ENCODE data around the gene FOXB1.

The FOXB1 gene

DNA sequence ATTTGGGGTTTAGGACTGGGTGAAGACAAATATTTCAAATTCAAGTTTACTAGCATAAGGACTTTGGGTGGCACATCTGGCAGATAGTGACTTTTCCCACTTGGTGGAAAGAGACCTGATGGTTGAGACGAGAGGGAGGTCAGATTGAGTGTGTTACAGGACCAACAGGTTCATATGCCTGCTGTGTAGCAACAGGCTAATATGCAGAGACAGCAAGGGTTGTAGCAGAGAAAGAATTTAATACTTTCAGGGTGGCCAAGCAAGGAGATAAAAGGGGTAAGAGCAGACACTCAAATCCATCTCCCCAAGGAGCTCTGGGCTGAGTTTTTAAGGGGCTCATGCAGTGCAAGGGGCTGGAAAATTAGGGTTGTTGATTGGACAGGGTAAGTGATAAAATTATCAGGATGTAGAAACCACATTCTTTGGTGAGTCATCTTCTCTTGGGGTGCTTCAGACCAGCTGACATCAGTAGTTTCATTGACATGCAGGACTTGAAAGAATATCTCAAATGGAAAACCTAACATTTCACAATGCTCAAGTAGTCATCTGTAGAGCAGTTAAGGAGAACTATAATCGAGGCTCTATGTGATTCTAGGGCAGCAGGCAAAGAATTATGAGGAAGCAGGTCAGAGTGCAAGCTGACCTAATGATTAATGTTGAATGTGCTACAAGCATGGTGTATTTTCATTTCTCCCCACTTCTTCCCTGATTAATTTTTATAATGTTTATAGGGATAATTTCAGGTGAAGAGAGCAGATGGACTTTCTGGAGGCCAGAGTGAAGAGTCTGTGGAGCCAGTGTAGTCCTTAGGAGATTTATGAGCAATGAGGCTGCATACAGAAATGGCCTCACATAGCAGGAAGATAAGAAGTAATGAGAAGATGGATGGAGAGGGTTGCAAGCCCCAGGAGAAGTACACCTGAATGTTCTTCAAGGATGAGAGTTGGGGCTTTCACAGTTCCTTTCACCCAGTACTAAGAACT lies 13.7 kb downstream of the FOXB1 start:
- Histone ChIP-seq H3K9me3 (ENCODE audit: low read length) (peaks cover 9% of the 10 kb centered on the region), H3K4me1 (ENCODE audit: insufficient read depth, low read length) (peaks cover 11% of the 10 kb centered on the region), H3K4me3 (ENCODE audit: low read length) (no peak overlapping the region), H3K36me3 (ENCODE audit: insufficient read depth, low read length) (no peaks in the 10 kb centered on the region), H2AFZ (ENCODE audit: low read depth, low read length) (no peak overlapping the region), H3K27me3 (ENCODE audit: insufficient read depth, low read length) (no peaks in the 10 kb centered on the region)

DNA sequence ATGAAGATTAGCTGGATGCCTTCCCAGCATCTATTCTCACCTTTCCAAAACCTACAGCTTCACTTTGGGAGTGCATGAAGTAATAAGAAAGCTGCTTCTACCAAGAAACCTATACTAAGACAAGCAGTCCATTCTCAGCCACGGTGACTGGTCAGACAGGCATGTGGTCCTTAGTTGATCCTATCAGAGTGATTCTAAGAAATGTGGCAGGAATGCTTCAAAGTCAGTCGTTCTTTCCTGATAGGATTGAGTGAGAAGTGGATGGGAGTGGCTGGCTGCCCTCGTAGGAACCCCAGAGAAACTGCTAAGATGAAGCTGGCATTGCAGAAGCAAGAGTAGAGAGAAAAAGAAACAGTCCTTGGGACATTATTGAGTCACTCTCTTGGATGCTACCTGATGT lies 16.6 kb downstream of the FOXB1 start:
- H3K9me3 ChIP-seq (ENCODE audit: low read length), result peaks cover 9% of the 10 kb centered on the region
- no peaks in the 10 kb centered on the region for H3K36me3 ChIP-seq (ENCODE audit: insufficient read depth, low read length)
- no peaks in the 10 kb centered on the region for H3K27me3 ChIP-seq (ENCODE audit: insufficient read depth, low read length)
- no peak overlapping the region for H2AFZ ChIP-seq (ENCODE audit: low read depth, low read length)
- H3K4me1 ChIP-seq (ENCODE audit: insufficient read depth, low read length), result peaks cover 20% of the 10 kb centered on the region
- H3K4me3 ChIP-seq (ENCODE audit: low read length), result no peak overlapping the region

DNA sequence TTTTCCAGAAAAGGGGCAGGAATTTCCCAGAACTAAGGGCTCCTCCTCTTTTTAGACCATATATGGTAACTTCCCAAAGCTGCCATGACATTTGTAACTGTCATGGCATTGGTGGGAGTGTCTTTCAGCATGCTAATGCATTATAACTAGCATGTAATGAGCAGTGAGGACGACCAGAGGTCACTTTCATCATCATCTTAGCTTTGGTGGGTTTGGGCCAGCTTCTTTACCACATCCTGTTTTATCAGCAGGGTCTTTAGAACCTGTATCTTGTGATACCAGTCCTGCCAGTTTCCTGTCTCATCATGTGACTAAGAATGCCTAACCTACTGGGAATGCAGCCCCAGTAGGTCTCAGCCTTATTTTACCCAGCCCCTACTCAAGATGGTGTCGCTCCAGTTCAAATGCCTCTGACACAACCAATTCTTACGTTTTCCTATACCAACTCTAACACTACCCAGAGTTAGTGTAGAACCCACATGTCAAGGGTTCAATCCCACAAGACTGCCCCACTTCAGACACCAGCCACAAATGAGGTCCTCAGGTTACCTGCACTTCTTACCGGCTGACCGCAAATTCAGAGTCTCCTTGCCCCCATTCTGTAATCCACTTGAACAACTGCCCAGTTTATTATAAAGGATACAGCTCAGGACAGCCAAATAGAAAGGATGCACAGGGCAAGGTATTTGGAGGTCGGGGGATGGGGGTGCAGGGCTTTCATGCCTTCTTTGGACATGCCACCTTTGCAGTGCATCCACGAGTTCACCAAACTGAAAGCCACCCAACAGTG lies 17.7 kb downstream of the FOXB1 start:
- Histone ChIP-seq H2AFZ (ENCODE audit: low read depth, low read length) (no peak overlapping the region), H3K27me3 (ENCODE audit: insufficient read depth, low read length) (no peaks in the 10 kb centered on the region), H3K36me3 (ENCODE audit: insufficient read depth, low read length) (no peaks in the 10 kb centered on the region), H3K9me3 (ENCODE audit: low read length) (peaks cover 9% of the 10 kb centered on the region), H3K4me1 (ENCODE audit: insufficient read depth, low read length) (peaks cover 20% of the 10 kb centered on the region), H3K4me3 (ENCODE audit: low read length) (no peak overlapping the region)

- no peak overlapping the region for H3K4me3 ChIP-seq (ENCODE audit: low read length)
- H2AFZ ChIP-seq (ENCODE audit: low read depth, low read length), result no peak overlapping the region
- H3K4me1 ChIP-seq (ENCODE audit: insufficient read depth, low read length), result peaks cover 20% of the 10 kb centered on the region
- H3K36me3 ChIP-seq (ENCODE audit: insufficient read depth, low read length), result no peaks in the 10 kb centered on the region
- no peaks in the 10 kb centered on the region for H3K27me3 ChIP-seq (ENCODE audit: insufficient read depth, low read length)
- peaks cover 6% of the 10 kb centered on the region for H3K9me3 ChIP-seq (ENCODE audit: low read length)
Observed at GRCh38 chr15:60022379-60022741, 18.2 kb downstream of the FOXB1 start.

- Histone ChIP-seq H3K27me3 (ENCODE audit: insufficient read depth, low read length) (no peaks in the 10 kb centered on the region), H3K4me1 (ENCODE audit: insufficient read depth, low read length) (peaks cover 16% of the 10 kb centered on the region), H2AFZ (ENCODE audit: low read depth, low read length) (no peak overlapping the region), H3K36me3 (ENCODE audit: insufficient read depth, low read length) (no peaks in the 10 kb centered on the region), H3K4me3 (ENCODE audit: low read length) (no peak overlapping the region), H3K9me3 (ENCODE audit: low read length) (no peaks in the 10 kb centered on the region)
Observed at GRCh38 chr15:60026555-60026954, 22.4 kb downstream of the FOXB1 start.

- H3K27me3 ChIP-seq (ENCODE audit: insufficient read depth, low read length), result no peaks in the 10 kb centered on the region
- no peak overlapping the region for H2AFZ ChIP-seq (ENCODE audit: low read depth, low read length)
- H3K4me1 ChIP-seq (ENCODE audit: insufficient read depth, low read length), result no peaks in the 10 kb centered on the region
- no peaks in the 10 kb centered on the region for H3K36me3 ChIP-seq (ENCODE audit: insufficient read depth, low read length)
- H3K4me3 ChIP-seq (ENCODE audit: low read length), result no peak overlapping the region
- H3K9me3 ChIP-seq (ENCODE audit: low read length), result no peaks in the 10 kb centered on the region
Observed at GRCh38 chr15:60035344-60035743, 31.2 kb downstream of the FOXB1 start.

DNA sequence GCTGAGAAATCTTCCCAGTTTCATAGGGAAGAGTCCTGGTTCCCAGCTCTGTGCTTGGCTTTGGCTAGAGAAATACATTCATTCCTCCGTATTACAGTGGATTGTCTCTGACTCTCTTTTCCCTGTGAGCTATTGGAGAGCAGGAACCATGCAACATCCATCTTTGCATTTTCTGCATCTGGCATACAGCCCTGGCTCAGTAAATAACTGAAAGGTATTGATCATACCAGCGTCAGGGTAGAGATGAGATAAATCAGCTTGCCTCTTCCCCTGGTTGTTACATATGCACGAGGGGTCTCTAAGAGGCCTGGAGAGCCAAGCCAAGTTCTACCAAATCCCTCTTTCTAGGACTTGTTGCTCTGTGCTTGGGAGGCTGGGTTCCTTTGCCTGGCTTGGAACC lies 35.2 kb downstream of the FOXB1 start:
- Histone ChIP-seq H3K9me3 (ENCODE audit: low read length) (no peaks in the 10 kb centered on the region), H3K4me1 (ENCODE audit: insufficient read depth, low read length) (no peaks in the 10 kb centered on the region), H3K4me3 (ENCODE audit: low read length) (no peak overlapping the region), H3K27me3 (ENCODE audit: insufficient read depth, low read length) (no peaks in the 10 kb centered on the region), H2AFZ (ENCODE audit: low read depth, low read length) (no peak overlapping the region), H3K36me3 (ENCODE audit: insufficient read depth, low read length) (no peaks in the 10 kb centered on the region)

- Histone ChIP-seq H3K9me3 (ENCODE audit: low read length) (no peaks in the 10 kb centered on the region), H3K36me3 (ENCODE audit: insufficient read depth, low read length) (no peaks in the 10 kb centered on the region), H3K4me3 (ENCODE audit: low read length) (no peak overlapping the region), H3K4me1 (ENCODE audit: insufficient read depth, low read length) (no peaks in the 10 kb centered on the region), H2AFZ (ENCODE audit: low read depth, low read length) (no peak overlapping the region), H3K27me3 (ENCODE audit: insufficient read depth, low read length) (no peaks in the 10 kb centered on the region)
Observed at GRCh38 chr15:60043744-60044435, 39.8 kb downstream of the FOXB1 start.

DNA sequence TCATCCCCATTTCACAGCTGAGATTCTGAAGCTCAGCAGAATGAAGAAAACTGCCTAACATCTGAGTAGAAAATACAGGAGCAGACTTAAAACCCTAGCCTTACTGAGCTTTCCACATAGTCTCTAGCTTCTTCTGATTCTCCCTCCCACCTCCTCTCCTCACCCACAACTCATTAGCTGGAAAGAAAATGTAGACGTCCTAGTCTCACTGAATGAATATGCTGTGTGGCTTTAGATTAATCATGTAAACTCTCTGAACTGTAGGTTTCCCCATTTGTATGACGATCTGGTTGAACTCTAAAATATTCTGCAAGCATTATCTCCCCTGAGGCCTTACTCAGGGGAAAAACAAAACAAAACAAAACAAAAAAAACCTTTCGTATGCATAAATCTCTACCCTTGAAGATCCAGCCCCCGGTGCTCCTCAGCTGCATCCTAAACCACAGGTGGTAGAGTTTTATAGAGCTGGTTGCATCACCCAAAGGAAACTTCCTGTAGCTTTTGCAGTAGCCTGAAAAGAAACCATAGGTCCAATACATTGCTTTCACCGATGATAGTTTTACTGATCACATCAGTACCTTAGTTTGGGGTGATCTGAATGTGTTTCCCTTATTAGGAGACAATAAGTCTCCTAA lies 40.6 kb downstream of the FOXB1 start:
- Histone ChIP-seq H3K27me3 (ENCODE audit: insufficient read depth, low read length) (no peaks in the 10 kb centered on the region), H3K9me3 (ENCODE audit: low read length) (no peaks in the 10 kb centered on the region), H3K4me1 (ENCODE audit: insufficient read depth, low read length) (no peaks in the 10 kb centered on the region), H2AFZ (ENCODE audit: low read depth, low read length) (no peak overlapping the region), H3K36me3 (ENCODE audit: insufficient read depth, low read length) (no peaks in the 10 kb centered on the region), H3K4me3 (ENCODE audit: low read length) (no peak overlapping the region)

DNA sequence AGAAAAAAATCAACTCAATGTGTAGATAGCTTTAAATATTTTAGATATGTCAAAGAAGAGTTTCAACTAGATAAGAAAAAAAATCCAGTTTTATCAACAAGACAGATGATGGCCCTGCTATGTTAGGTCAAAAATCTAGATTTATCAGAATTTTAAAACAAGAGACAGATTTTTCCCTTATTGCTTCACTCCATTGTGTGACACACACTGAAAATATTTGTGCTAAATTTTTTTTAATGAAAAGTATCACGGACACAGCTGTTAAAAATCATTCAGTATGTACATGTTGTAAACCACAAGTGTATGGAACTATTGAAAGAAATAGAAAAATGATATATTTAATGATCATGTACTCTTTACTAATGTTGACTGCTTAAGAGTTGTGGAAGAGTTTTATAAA lies 43.6 kb downstream of the FOXB1 start:
- no peaks in the 10 kb centered on the region for H3K4me1 ChIP-seq (ENCODE audit: insufficient read depth, low read length)
- H2AFZ ChIP-seq (ENCODE audit: low read depth, low read length), result no peak overlapping the region
- no peaks in the 10 kb centered on the region for H3K27me3 ChIP-seq (ENCODE audit: insufficient read depth, low read length)
- H3K4me3 ChIP-seq (ENCODE audit: low read length), result no peak overlapping the region
- no peaks in the 10 kb centered on the region for H3K36me3 ChIP-seq (ENCODE audit: insufficient read depth, low read length)
- H3K9me3 ChIP-seq (ENCODE audit: low read length), result no peaks in the 10 kb centered on the region

DNA sequence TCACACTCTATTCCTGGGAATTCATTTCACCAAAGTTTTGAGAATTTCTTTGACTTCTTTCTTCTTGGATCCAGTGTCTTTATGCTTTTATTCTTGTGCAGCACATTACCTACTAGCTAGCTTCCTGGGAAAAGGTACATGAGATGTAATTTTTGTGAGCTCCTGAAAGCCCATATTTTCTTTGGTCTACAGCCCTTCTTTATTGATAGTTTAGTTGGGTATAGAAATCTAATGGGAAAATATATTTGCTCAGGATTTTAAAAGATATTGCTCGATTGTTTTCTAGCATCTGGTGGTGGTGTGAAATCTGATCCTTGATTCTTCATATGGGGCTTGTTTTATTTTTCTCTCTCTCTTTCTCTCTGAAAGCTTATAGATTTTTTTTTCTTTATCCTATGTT lies 45.8 kb downstream of the FOXB1 start:
- Histone ChIP-seq H2AFZ (ENCODE audit: low read depth, low read length) (no peak overlapping the region), H3K4me1 (ENCODE audit: insufficient read depth, low read length) (no peaks in the 10 kb centered on the region), H3K4me3 (ENCODE audit: low read length) (no peak overlapping the region), H3K36me3 (ENCODE audit: insufficient read depth, low read length) (no peaks in the 10 kb centered on the region), H3K27me3 (ENCODE audit: insufficient read depth, low read length) (no peaks in the 10 kb centered on the region), H3K9me3 (ENCODE audit: low read length) (no peaks in the 10 kb centered on the region)

DNA sequence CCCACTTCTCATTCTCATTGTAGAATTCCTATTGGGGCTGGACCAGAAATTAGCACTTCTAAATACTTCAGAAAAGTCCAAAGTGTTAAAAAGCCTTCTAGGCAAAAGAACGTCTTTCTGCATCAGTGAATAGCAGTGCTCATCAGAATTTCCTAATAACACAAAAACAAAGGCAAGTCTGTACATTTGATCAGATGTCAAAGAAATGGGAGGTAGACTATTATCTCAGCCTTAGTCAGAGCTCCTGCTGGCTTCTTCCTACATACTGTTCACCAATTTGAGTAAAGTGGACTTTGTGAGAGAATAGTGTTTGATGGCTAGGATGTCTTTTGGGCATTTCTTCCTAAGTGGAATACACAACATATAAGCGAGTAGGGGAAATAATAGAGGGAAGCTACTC lies 48.7 kb downstream of the FOXB1 start:
- no peak overlapping the region for H2AFZ ChIP-seq (ENCODE audit: low read depth, low read length)
- no peaks in the 10 kb centered on the region for H3K36me3 ChIP-seq (ENCODE audit: insufficient read depth, low read length)
- no peak overlapping the region for H3K4me3 ChIP-seq (ENCODE audit: low read length)
- H3K4me1 ChIP-seq (ENCODE audit: insufficient read depth, low read length), result no peaks in the 10 kb centered on the region
- H3K9me3 ChIP-seq (ENCODE audit: low read length), result no peaks in the 10 kb centered on the region
- no peaks in the 10 kb centered on the region for H3K27me3 ChIP-seq (ENCODE audit: insufficient read depth, low read length)
